Gastroesophageal sphincter (tissue), 4 donors: ENCODE measurements around the gene ZSWIM3. TPM values are rescaled to one million over a fixed set of nuclear protein-coding genes. Genes with fewer than 3 reads are reported as not detected.
A peak's percentile ranks its signal among the peaks of the same experiment; 100 is the strongest.

Source experiments
- ATAC-seq: fragments of 150-250 bp; one replicate; pipeline ENCODE4 v1.9.1; 2016; ENCODE audit warnings: mild to moderate bottlenecking, moderate library complexity
- H3K27ac ChIP-seq, 4 donors: fragments of 200-600 bp; sonication (generic) in 3 of 4; 1 replicate in 3 of 4; 2 replicates in 1 of 4; pipeline ENCODE4 v1.5.1; 2016 to 2019
- H3K27me3 ChIP-seq: fragments of 200-600 bp; sonication (generic); one replicate; pipeline ENCODE4 v1.5.1; 2019
- H3K36me3 ChIP-seq, 2 donors: fragments of 200-600 bp; sonication (generic); one replicate each; pipeline ENCODE4 v1.5.1; 2019; ENCODE audit warnings: control low read depth in 1 of 2
- H3K4me1 ChIP-seq, 3 donors: fragments of 200-600 bp; sonication (generic); 1 replicate in 2 of 3; 2 replicates in 1 of 3; pipeline ENCODE4 v1.5.1; 2016 to 2019; ENCODE audit warnings: control low read depth in 2 of 3
- H3K4me3 ChIP-seq, 2 donors: fragments of 200-600 bp; sonication (generic); one replicate each; pipeline ENCODE4 v1.5.1; 2019; ENCODE audit warnings: mild to moderate bottlenecking in 1 of 2, moderate library complexity in 1 of 2
- H3K9me3 ChIP-seq, 3 donors: fragments of 200-600 bp; sonication (generic); one replicate each; pipeline ENCODE4 v1.5.1; 2017 to 2019; ENCODE audit warnings: control low read depth in 2 of 3
- CTCF ChIP-seq, 4 experiments: fragments of 200-600 bp in 2 of 4; fragments of 450-650 bp in 2 of 4; sonication (generic) in 1 of 4; IDR thresholded peaks; one replicate each; pipeline ENCODE4 v1.5.1; 2017 to 2019; ENCODE audit warnings: antibody characterized with exemption in 4 of 4, mild to moderate bottlenecking in 2 of 4, moderate library complexity in 2 of 4
- EP300 ChIP-seq: sonication (generic); formaldehyde crosslinking; IDR thresholded peaks from one replicate; pipeline ENCODE4 v1.6.1; 2017; ENCODE audit warnings: antibody characterized with exemption, mild to moderate bottlenecking
- POLR2A ChIP-seq, 2 donors: fragments of 450-650 bp; IDR thresholded peaks; one replicate each; pipeline ENCODE4 v1.6.1; 2017; ENCODE audit warnings: antibody characterized with exemption in 2 of 2, mild to moderate bottlenecking in 2 of 2, moderate library complexity in 1 of 2
- POLR2AphosphoS5 ChIP-seq: sonication (generic); formaldehyde crosslinking; IDR thresholded peaks from one replicate; pipeline ENCODE4 v1.6.1; 2017; ENCODE audit warnings: antibody characterized with exemption
- WGBS, 2 donors: methylation state at CpG; one replicate each; pipeline ENCODE4 v1.1.5; 2018; ENCODE audit warnings: low coverage in 1 of 2; 5-methylcytosine and 5-hydroxymethylcytosine counted together
- total RNA-seq, 4 donors: library from RNA; depleted of rRNA; stranded (reverse); fragments of >200 nt; gene quantifications; one replicate each; pipeline ENCODE4 v1.1.0, GENCODE V29; 2016

ZSWIM3 gene
- total RNA-seq, 4 donors from 2014 or later: 2.8 to 5.0 (median 4.4) TPM

GRCh38 chr20:45835825-45836224, 21.6 kb upstream of the ZSWIM3 start:
- Histone ChIP-seq H3K27me3 (no peaks in the 10 kb centered on the region), H3K9me3 (no peaks in the 10 kb centered on the region), H3K4me3 (peak overlapping the region in 1 of 2 donors; percentile 86), H3K4me1 (peaks cover 5 to 79% (median 25%) of the 10 kb centered on the region in 3 donors), H3K27ac (peak overlapping the region in 3 of 4 donors; percentile 88 to 97 (median 90)), H3K36me3 (peaks cover 0 to 34% of the 10 kb centered on the region in 2 donors)
- 12% methylated on average over 3 of the region's 5 CpGs; no CpG with 5 or more reads in 1 of the 2 donors for WGBS, 2 donors
- ATAC-seq: peak; percentile 50
- TF ChIP-seq CTCF (IDR thresholded peaks at IDR 0.05) (no peak), EP300 (no peak), POLR2AphosphoS5 (peak; percentile 29), POLR2A (IDR thresholded peaks at IDR 0.05) (no peak)

GRCh38 chr20:45836841-45837240, 20.6 kb upstream of the ZSWIM3 start:
- H3K36me3 ChIP-seq: peaks cover 0 to 44% of the 10 kb centered on the region in 2 donors
- peak overlapping the region in 1 of 2 donors; percentile 18 for H3K4me3 ChIP-seq

GRCh38 chr20:45840700-45841198, 16.7 kb upstream of the ZSWIM3 start:
- Histone ChIP-seq H3K36me3 (peaks cover 0 to 82% of the 10 kb centered on the region in 2 donors), H3K27ac (peak overlapping the region in 2 of 4 donors; percentile 58 to 72), H3K9me3 (no peaks in the 10 kb centered on the region), H3K27me3 (no peaks in the 10 kb centered on the region), H3K4me3 (no peak overlapping the region), H3K4me1 (peaks cover 0 to 90% (median 26%) of the 10 kb centered on the region in 3 donors)
- no peak for TF ChIP-seq EP300
- no peak for TF ChIP-seq POLR2AphosphoS5
- no peak for TF ChIP-seq POLR2A (IDR thresholded peaks at IDR 0.05)
- no peak for TF ChIP-seq CTCF (IDR thresholded peaks at IDR 0.05)
- no peak for ATAC-seq
- WGBS, 2 donors: 100% methylated on average over 1 of the region's 25 CpGs; no CpG with 5 or more reads in 1 of the 2 donors

More at GRCh38 chr20:45836841-45837240, 20.6 kb upstream of the ZSWIM3 start:
- ATAC-seq: no peak
- no peak for TF ChIP-seq POLR2A (IDR thresholded peaks at IDR 0.05)
- TF ChIP-seq POLR2AphosphoS5: no peak
- no peak for TF ChIP-seq CTCF (IDR thresholded peaks at IDR 0.05)
- no peak for TF ChIP-seq EP300
- WGBS, 2 donors: 20% methylated on average over 1 of the region's 1 CpG; no CpG with 5 or more reads in 1 of the 2 donors
- Histone ChIP-seq H3K4me1 (peaks cover 5 to 86% (median 28%) of the 10 kb centered on the region in 3 donors), H3K27me3 (no peaks in the 10 kb centered on the region), H3K27ac (peak overlapping the region in 3 of 4 donors; percentile 47 to 97 (median 90)), H3K9me3 (no peaks in the 10 kb centered on the region)

- no peak for ATAC-seq
- no peaks in the 10 kb centered on the region for H3K9me3 ChIP-seq
- 83% methylated on average over 6 of the region's 10 CpGs; no CpG with 5 or more reads in 1 of the 2 donors for WGBS, 2 donors
- H3K27ac ChIP-seq: peak overlapping the region in 3 of 4 donors; percentile 58 to 77 (median 72)
- H3K27me3 ChIP-seq: no peaks in the 10 kb centered on the region
- H3K36me3 ChIP-seq: peaks cover 0 to 90% of the 10 kb centered on the region in 2 donors
- H3K4me1 ChIP-seq: peaks cover 0 to 82% (median 25%) of the 10 kb centered on the region in 3 donors
- no peak for TF ChIP-seq POLR2AphosphoS5
- no peak overlapping the region for H3K4me3 ChIP-seq
Observed at GRCh38 chr20:45841407-45842129, 15.8 kb upstream of the ZSWIM3 start.

- peaks cover 0 to 97% of the 10 kb centered on the region in 2 donors for H3K36me3 ChIP-seq
- peak in 1 of 4 experiments; percentile 4 for TF ChIP-seq CTCF (IDR thresholded peaks at IDR 0.05)
- TF ChIP-seq POLR2A (IDR thresholded peaks at IDR 0.05): no peak
- H3K27me3 ChIP-seq: no peaks in the 10 kb centered on the region
- H3K4me1 ChIP-seq: peaks cover 0 to 74% (median 23%) of the 10 kb centered on the region in 3 donors
- no peaks in the 10 kb centered on the region for H3K9me3 ChIP-seq
- ATAC-seq: peak; percentile 41
- 25 to 80% methylated on average over 1 to 4 of the region's 5 CpGs for whole genome bisulfite sequencing, 2 donors
- H3K4me3 ChIP-seq: no peak overlapping the region
- peak overlapping the region in 3 of 4 donors; percentile 58 to 77 (median 72) for H3K27ac ChIP-seq
Observed at GRCh38 chr20:45842169-45842812, 15.1 kb upstream of the ZSWIM3 start.
